GM10847 (cell line): ENCODE measurements around the gene UPB1.

Experiments
- POLR2A ChIP-seq: IDR thresholded peaks from 2 replicates; pipeline ENCODE4 v1.6.1; 2011; ENCODE audit not compliant: insufficient read length; ENCODE audit errors: extremely low read depth

UPB1 gene

GRCh38 chr22:24466716-24467328, 28.3 kb upstream of the UPB1 start:
- TF ChIP-seq POLR2A: no peak

GRCh38 chr22:24467340-24467739, 27.8 kb upstream of the UPB1 start:
- TF ChIP-seq POLR2A: no peak

- no peak for TF ChIP-seq POLR2A
These were observed 23.6 kb upstream of the UPB1 start for GRCh38 chr22:24471570-24471969.

GRCh38 chr22:24473284-24473683, 21.8 kb upstream of the UPB1 start:
- TF ChIP-seq POLR2A: no peak

- TF ChIP-seq POLR2A: no peak
These were observed 20.9 kb upstream of the UPB1 start for GRCh38 chr22:24474221-24474620.

- no peak for TF ChIP-seq POLR2A
These were observed 20.4 kb upstream of the UPB1 start for GRCh38 chr22:24474649-24475255.

GRCh38 chr22:24481641-24482040, 13.5 kb upstream of the UPB1 start:
- TF ChIP-seq POLR2A: no peak

- no peak for TF ChIP-seq POLR2A
These were observed 12.6 kb upstream of the UPB1 start for GRCh38 chr22:24482575-24482974.

- no peak for TF ChIP-seq POLR2A
These were observed 12.1 kb upstream of the UPB1 start for GRCh38 chr22:24482998-24483397.

GRCh38 chr22:24483976-24484545, 11.1 kb upstream of the UPB1 start:
- no peak for TF ChIP-seq POLR2A

GRCh38 chr22:24485170-24485569, 10.0 kb upstream of the UPB1 start:
- TF ChIP-seq POLR2A: no peak

- TF ChIP-seq POLR2A: no peak
These were observed 9.5 kb upstream of the UPB1 start for GRCh38 chr22:24485608-24486007.

- no peak for TF ChIP-seq POLR2A
These were observed 8.6 kb upstream of the UPB1 start for GRCh38 chr22:24486501-24486921.

GRCh38 chr22:24489011-24489410, 6.1 kb upstream of the UPB1 start:
- no peak for TF ChIP-seq POLR2A

GRCh38 chr22:24492391-24492790, 2.7 kb upstream of the UPB1 start:
- no peak for TF ChIP-seq POLR2A

- TF ChIP-seq POLR2A: no peak
These were observed 985 bp upstream of the UPB1 start for GRCh38 chr22:24494167-24494527.

GRCh38 chr22:24495365-24495675, 188 bp downstream of the UPB1 start:
- TF ChIP-seq POLR2A: no peak
